Tibial nerve (tissue), 4 donors: ENCODE data around the gene SALL1. TPM values are rescaled to one million over a fixed set of nuclear protein-coding genes. Genes with fewer than 3 reads are reported as not detected.

Experiments
- DNase-seq, 2 donors: peaks; one replicate each; pipeline ENCODE4 v3.0.0-alpha.2; 2019; ENCODE audit warnings: low spot score in 2 of 2
- H3K27ac ChIP-seq, 4 donors: fragments of 200-600 bp; sonication (generic) in 3 of 4; one replicate each; pipeline ENCODE4 v1.5.1; 2017 to 2019; ENCODE audit warnings: mild to moderate bottlenecking in 1 of 4
- H3K27me3 ChIP-seq, 2 donors: fragments of 200-600 bp; sonication (generic) in 1 of 2; one replicate each; pipeline versions ENCODE4 v1.5.1 to v1.6.0; 2017 to 2019
- H3K36me3 ChIP-seq, 3 donors: fragments of 200-600 bp; sonication (generic); one replicate each; pipeline ENCODE4 v1.5.1; 2018 to 2019
- H3K4me1 ChIP-seq, 4 donors: fragments of 200-600 bp; sonication (generic) in 3 of 4; one replicate each; pipeline ENCODE4 v1.5.1; 2017 to 2019
- H3K4me3 ChIP-seq, 4 donors: fragments of 200-600 bp; sonication (generic) in 3 of 4; one replicate each; pipeline ENCODE4 v1.5.1; 2017 to 2019; ENCODE audit warnings: mild to moderate bottlenecking in 1 of 4, moderate library complexity in 1 of 4
- H3K9me3 ChIP-seq, 4 donors: fragments of 200-600 bp; sonication (generic) in 3 of 4; one replicate each; pipeline ENCODE4 v1.5.1; 2017 to 2019
- EP300 ChIP-seq, 2 donors: sonication (generic); formaldehyde crosslinking; IDR thresholded peaks; one replicate each; pipeline ENCODE4 v1.6.1; 2017; ENCODE audit warnings: antibody characterized with exemption in 2 of 2, mild to moderate bottlenecking in 1 of 2
- POLR2A ChIP-seq, 2 donors: fragments of 450-650 bp; IDR thresholded peaks; one replicate each; pipeline ENCODE4 v1.6.1; 2017; ENCODE audit warnings: antibody characterized with exemption in 2 of 2, mild to moderate bottlenecking in 2 of 2, moderate library complexity in 2 of 2
- WGBS, 2 donors: methylation state at CpG; one replicate each; pipeline ENCODE4 v1.1.5; 2018; 5-methylcytosine and 5-hydroxymethylcytosine counted together
- total RNA-seq, 4 donors: library from RNA; depleted of rRNA; stranded (reverse); fragments of >200 nt; gene quantifications; one replicate each; pipeline ENCODE4 v1.1.0, GENCODE V29; 2016
- TF ChIP-seq, protein P1 (sequence below), 5 experiments: fragments of 200-600 bp in 3 of 5; fragments of 450-650 bp in 2 of 5; sonication (generic) in 3 of 5; IDR thresholded peaks; one replicate each; pipeline ENCODE4 v1.5.1; 2016 to 2019; ENCODE audit warnings: antibody characterized with exemption in 5 of 5, mild to moderate bottlenecking in 3 of 5, moderate library complexity in 2 of 5

Gene SALL1
- total RNA-seq, 4 donors from 2014 or later, result 0.21 to 1.4 (median 0.26) TPM

DNA sequence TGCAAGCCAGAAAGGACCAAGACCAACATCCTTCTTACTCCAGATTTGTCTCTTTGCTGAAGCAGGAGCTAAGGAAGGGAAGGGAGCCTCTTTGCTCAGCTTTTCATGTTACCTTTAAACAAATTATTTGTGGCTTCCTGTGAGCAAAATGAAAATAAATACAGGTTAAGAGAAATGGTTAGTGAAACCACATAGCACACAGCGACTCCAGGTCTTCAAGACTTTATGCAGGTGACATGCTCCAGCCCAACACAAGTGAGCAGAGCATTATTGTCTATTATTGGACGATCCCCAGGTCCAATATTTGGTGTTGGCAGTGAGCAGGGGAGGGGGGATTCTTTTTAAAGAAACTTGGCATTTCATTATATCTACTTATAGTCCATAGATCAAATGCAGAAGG, 53.3 kb downstream of the SALL1 start:
- WGBS, 2 donors, result 77 to 80% methylated on average over 2 of the region's 2 CpGs
- Histone ChIP-seq H3K36me3 (no peaks in the 10 kb centered on the region), H3K27ac (no peak overlapping the region), H3K9me3 (peaks cover 0 to 3% (median 0%) of the 10 kb centered on the region in 4 donors), H3K4me1 (no peaks in the 10 kb centered on the region), H3K27me3 (no peaks in the 10 kb centered on the region), H3K4me3 (no peak overlapping the region)
- TF ChIP-seq, protein P1, sequence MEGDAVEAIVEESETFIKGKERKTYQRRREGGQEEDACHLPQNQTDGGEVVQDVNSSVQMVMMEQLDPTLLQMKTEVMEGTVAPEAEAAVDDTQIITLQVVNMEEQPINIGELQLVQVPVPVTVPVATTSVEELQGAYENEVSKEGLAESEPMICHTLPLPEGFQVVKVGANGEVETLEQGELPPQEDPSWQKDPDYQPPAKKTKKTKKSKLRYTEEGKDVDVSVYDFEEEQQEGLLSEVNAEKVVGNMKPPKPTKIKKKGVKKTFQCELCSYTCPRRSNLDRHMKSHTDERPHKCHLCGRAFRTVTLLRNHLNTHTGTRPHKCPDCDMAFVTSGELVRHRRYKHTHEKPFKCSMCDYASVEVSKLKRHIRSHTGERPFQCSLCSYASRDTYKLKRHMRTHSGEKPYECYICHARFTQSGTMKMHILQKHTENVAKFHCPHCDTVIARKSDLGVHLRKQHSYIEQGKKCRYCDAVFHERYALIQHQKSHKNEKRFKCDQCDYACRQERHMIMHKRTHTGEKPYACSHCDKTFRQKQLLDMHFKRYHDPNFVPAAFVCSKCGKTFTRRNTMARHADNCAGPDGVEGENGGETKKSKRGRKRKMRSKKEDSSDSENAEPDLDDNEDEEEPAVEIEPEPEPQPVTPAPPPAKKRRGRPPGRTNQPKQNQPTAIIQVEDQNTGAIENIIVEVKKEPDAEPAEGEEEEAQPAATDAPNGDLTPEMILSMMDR (IDR thresholded peaks at IDR 0.05), result no peak
- TF ChIP-seq EP300 (IDR thresholded peaks at IDR 0.05) (no peak), POLR2A (IDR thresholded peaks at IDR 0.05) (no peak)
- no peak for DNase-seq

DNA sequence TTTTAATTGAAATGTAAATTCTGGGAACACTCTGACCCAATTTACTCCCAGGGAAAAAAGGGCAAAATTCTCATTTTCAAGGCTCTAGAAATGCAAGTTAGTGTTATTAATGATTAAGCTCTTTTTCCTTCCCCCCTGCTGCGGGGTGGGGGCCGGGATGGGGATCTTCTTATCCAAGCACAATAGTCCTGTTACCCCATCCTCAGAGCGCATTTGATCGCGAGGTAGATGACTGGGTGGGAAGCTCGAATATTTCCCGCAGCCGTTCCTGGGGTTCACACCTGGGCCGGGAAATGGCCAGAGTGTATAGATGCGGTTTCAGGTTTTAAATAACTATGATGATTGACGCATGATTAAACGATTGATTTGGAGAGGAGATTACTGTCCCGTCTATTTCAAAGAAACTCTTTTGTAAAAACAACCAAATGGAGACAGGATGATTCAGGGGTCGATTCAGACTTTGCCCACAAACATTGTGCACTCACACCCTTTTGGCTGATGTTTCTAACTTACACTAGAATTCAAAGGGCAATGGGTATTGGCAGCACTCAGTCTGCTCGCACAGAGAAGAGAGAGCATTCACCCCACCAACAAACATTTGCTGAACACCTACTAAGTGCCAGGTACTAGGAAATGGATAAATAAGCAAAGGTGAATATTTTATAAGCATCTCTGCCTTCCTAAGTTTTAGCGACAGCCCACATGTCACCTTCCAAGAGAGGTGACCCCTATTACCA, 55.0 kb downstream of the SALL1 start:
- no peak overlapping the region for H3K4me3 ChIP-seq
- no peaks in the 10 kb centered on the region for H3K27me3 ChIP-seq
- no peaks in the 10 kb centered on the region for H3K4me1 ChIP-seq
- H3K9me3 ChIP-seq, result peaks cover 0 to 15% (median 0%) of the 10 kb centered on the region in 4 donors
- 49 to 52% methylated on average over 16 of the region's 16 CpGs for WGBS, 2 donors
- H3K36me3 ChIP-seq, result no peaks in the 10 kb centered on the region
- H3K27ac ChIP-seq, result no peak overlapping the region
- TF ChIP-seq EP300 (IDR thresholded peaks at IDR 0.05) (no peak), POLR2A (IDR thresholded peaks at IDR 0.05) (no peak)
- TF ChIP-seq, protein P1 (IDR thresholded peaks at IDR 0.05), result no peak
- no peak for DNase-seq

DNA sequence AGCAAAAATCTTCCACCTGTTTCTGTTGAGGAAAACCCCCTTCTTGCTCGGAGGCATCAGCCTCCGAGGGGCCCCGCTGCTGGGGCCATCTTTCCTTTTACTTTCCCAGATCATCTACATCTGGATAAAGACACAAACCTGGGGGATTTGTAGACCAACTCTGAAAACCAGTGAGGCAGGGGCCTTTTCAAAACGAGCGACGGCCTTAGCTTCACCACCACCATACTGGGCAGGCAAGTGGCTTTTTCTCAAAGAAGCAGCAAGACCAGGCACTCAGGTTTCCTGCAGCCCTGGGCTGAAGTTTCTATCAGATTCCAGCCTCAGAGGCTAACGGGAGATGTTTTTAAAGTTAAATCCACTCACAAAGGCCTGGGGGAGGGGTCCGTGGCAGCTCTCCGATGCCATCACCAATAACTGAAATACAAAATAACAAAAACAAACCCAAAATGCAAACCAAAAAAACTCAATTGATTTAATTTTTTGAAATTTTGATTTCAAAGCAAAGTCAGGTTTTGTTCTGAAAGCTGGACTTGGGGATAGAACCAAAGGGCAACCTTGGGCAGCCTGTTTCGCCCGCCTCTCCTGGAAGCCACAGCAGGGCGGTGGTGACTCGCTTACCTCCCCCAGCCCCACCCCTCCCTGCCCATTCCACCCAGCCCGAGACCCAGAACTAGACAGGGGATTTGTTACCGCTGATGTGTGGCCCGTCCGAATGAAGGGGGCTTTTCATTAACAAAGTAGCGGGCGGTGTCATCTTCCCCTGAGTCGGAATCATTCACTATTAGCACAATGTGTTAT, 55.8 kb downstream of the SALL1 start:
- H3K4me1 ChIP-seq, result no peaks in the 10 kb centered on the region
- no peaks in the 10 kb centered on the region for H3K27me3 ChIP-seq
- H3K27ac ChIP-seq, result no peak overlapping the region
- H3K4me3 ChIP-seq, result no peak overlapping the region
- DNase-seq, result no peak
- TF ChIP-seq, protein P1 (IDR thresholded peaks at IDR 0.05), result no peak
- TF ChIP-seq POLR2A (IDR thresholded peaks at IDR 0.05) (no peak), EP300 (IDR thresholded peaks at IDR 0.05) (no peak)
- H3K9me3 ChIP-seq, result peaks cover 0 to 13% (median 0%) of the 10 kb centered on the region in 4 donors
- H3K36me3 ChIP-seq, result no peaks in the 10 kb centered on the region
- WGBS, 2 donors, result 34 to 45% methylated on average over 20 of the region's 20 CpGs

DNA sequence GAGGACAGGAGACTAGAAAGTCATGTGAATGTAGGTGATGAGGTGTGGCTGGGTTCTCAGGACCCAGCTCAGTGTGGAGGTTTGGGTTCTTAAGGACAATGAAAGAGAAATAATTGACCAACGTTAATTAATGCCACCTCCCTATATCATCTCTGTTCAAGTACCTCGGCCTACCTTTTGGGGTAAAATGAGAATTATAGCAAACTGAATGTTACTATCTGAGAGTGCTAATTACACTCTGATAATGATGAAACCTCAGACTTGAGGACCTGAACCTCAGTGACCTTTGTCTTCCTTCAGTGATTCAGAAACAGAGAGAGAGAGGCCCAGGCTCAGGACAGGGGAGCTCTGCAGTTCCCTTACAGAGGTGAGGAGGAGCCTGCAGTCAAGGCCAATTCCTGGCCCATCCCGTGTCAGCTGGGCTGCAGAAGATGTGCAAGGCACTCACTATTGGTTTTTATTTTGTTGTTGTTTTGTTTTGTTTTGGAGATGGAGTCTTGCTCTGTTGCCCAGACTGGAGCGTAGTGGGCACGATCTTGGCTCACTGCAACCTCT, 57.3 kb downstream of the SALL1 start:
- no peak overlapping the region for H3K27ac ChIP-seq
- no peaks in the 10 kb centered on the region for H3K36me3 ChIP-seq
- WGBS, 2 donors, result 61 to 70% methylated on average over 5 of the region's 5 CpGs
- no peaks in the 10 kb centered on the region for H3K4me1 ChIP-seq
- H3K27me3 ChIP-seq, result no peaks in the 10 kb centered on the region
- H3K4me3 ChIP-seq, result no peak overlapping the region
- peaks cover 0 to 16% (median 0%) of the 10 kb centered on the region in 4 donors for H3K9me3 ChIP-seq
- TF ChIP-seq, protein P1 (IDR thresholded peaks at IDR 0.05), result no peak
- TF ChIP-seq EP300 (IDR thresholded peaks at IDR 0.05), result no peak
- TF ChIP-seq POLR2A (IDR thresholded peaks at IDR 0.05), result no peak
- DNase-seq, result no peak
